Sigmoid colon (tissue), 7 donors: ENCODE measurements around the gene ENPP1. TPM values are rescaled to one million over a fixed set of nuclear protein-coding genes. Genes with fewer than 3 reads are reported as not detected.

Source experiments
- DNase-seq: peaks from one replicate; pipeline ENCODE4 v3.0.0-alpha.2; 2019
- H3K27ac ChIP-seq, 4 donors: fragments of 200-600 bp; sonication (generic); one replicate each; pipeline ENCODE4 v1.5.1; 2016 to 2019; ENCODE audit warnings: mild to moderate bottlenecking in 1 of 4
- H3K27me3 ChIP-seq, 3 donors: fragments of 200-600 bp; sonication (generic); one replicate each; pipeline ENCODE4 v1.5.1; 2019; ENCODE audit warnings: mild to moderate bottlenecking in 1 of 3
- H3K36me3 ChIP-seq, 4 donors: fragments of 200-600 bp; sonication (generic); one replicate each; pipeline ENCODE4 v1.5.1; 2016 to 2019
- H3K4me1 ChIP-seq, 4 donors: fragments of 200-600 bp; sonication (generic); one replicate each; pipeline ENCODE4 v1.5.1; 2017 to 2019
- H3K4me3 ChIP-seq, 4 donors: fragments of 200-600 bp; sonication (generic); one replicate each; pipeline ENCODE4 v1.5.1; 2017 to 2019; ENCODE audit warnings: mild to moderate bottlenecking in 2 of 4, moderate library complexity in 1 of 4
- H3K9me3 ChIP-seq, 4 donors: fragments of 200-600 bp in 3 of 4; sonication (generic) in 3 of 4; one replicate each; pipeline versions ENCODE4 v1.5.1 to v1.6.1; 2013 to 2019
- CTCF ChIP-seq, 4 experiments: fragments of 450-650 bp in 3 of 4; fragments of 200-600 bp in 1 of 4; IDR thresholded peaks; one replicate each; pipeline ENCODE4 v1.5.1; 2016 to 2019; ENCODE audit warnings: antibody characterized with exemption in 4 of 4, mild to moderate bottlenecking in 3 of 4, moderate library complexity in 2 of 4
- EP300 ChIP-seq, 4 donors: sonication (generic); formaldehyde crosslinking; IDR thresholded peaks; one replicate each; pipeline ENCODE4 v1.6.1; 2017; ENCODE audit warnings: antibody characterized with exemption in 4 of 4
- POLR2A ChIP-seq, 2 donors: fragments of 450-650 bp; IDR thresholded peaks; one replicate each; pipeline ENCODE4 v1.6.1; 2016; ENCODE audit warnings: antibody characterized with exemption in 2 of 2, mild to moderate bottlenecking in 2 of 2, moderate library complexity in 2 of 2
- POLR2AphosphoS5 ChIP-seq, 4 donors: sonication (generic); formaldehyde crosslinking; IDR thresholded peaks; one replicate each; pipeline ENCODE4 v1.6.1; 2017; ENCODE audit warnings: antibody characterized with exemption in 4 of 4
- WGBS, 2 donors: extraction: QIAGEN DNeasy Blood & Tissue Kit; methylation state at CpG; one replicate each; pipeline ENCODE4 v1.1.7; 2013; 5-methylcytosine and 5-hydroxymethylcytosine counted together
- intact Hi-C: fragments of 100-400 bp; cut with DNase I; formaldehyde crosslinking; loops from one replicate; pipeline ENCODE4 v1.15.1; 2023
- polyA plus RNA-seq, 3 donors: library from polyadenylated mRNA; stranded (reverse); fragments of 200-250 nt; gene quantifications; one replicate each; pipeline ENCODE4 v1.2.3, GENCODE V29; 2013
- total RNA-seq, 4 donors: library from RNA; depleted of rRNA; stranded (reverse); fragments of >200 nt; gene quantifications; one replicate each; pipeline ENCODE4 v1.1.0, GENCODE V29; 2016
- donor health status: healthy with polysubstance abuse.
- donor health status: Bipolar disorder and iron deficiency.
- donor health status: healthy.

Gene ENPP1
- total and polyA plus RNA-seq, 7 donors, result 1.2 to 7.2 (median 3.6) TPM

- no peak overlapping the region for H3K4me3 ChIP-seq
- no peak for DNase-seq
- WGBS, 2 donors, result 39 to 46% methylated on average over 1 of the region's 1 CpG
- no peaks in the 10 kb centered on the region for H3K4me1 ChIP-seq
- H3K27ac ChIP-seq, result no peak overlapping the region
- no peaks in the 10 kb centered on the region for H3K9me3 ChIP-seq
- H3K36me3 ChIP-seq, result no peaks in the 10 kb centered on the region
- TF ChIP-seq POLR2A (IDR thresholded peaks at IDR 0.05), result no peak
- TF ChIP-seq EP300 (IDR thresholded peaks at IDR 0.05), result no peak
- TF ChIP-seq POLR2AphosphoS5 (IDR thresholded peaks at IDR 0.05), result no peak
- TF ChIP-seq CTCF (IDR thresholded peaks at IDR 0.05), result no peak
- intact Hi-C loops, result no loop called here
- H3K27me3 ChIP-seq, result no peaks in the 10 kb centered on the region
Observed at GRCh38 chr6:131763749-131764148, 44.1 kb upstream of the ENPP1 start.

- intact Hi-C loops, result no loop called here
- no peaks in the 10 kb centered on the region for H3K36me3 ChIP-seq
- TF ChIP-seq EP300 (IDR thresholded peaks at IDR 0.05) (no peak), POLR2AphosphoS5 (IDR thresholded peaks at IDR 0.05) (no peak), POLR2A (IDR thresholded peaks at IDR 0.05) (no peak)
- 90 to 93% methylated on average over 4 of the region's 4 CpGs for WGBS, 2 donors
- H3K4me3 ChIP-seq, result no peak overlapping the region
- H3K27ac ChIP-seq, result no peak overlapping the region
- H3K27me3 ChIP-seq, result no peaks in the 10 kb centered on the region
- H3K4me1 ChIP-seq, result no peaks in the 10 kb centered on the region
- no peaks in the 10 kb centered on the region for H3K9me3 ChIP-seq
- no peak for DNase-seq
Observed at GRCh38 chr6:131764350-131764749, 43.5 kb upstream of the ENPP1 start.

- intact Hi-C loops, result no loop called here
- Histone ChIP-seq H3K9me3 (no peaks in the 10 kb centered on the region), H3K27ac (no peak overlapping the region), H3K36me3 (no peaks in the 10 kb centered on the region), H3K4me1 (no peaks in the 10 kb centered on the region), H3K4me3 (no peak overlapping the region), H3K27me3 (no peaks in the 10 kb centered on the region)
- DNase-seq, result no peak
- 79 to 84% methylated on average over 9 of the region's 9 CpGs for WGBS, 2 donors
- no peak for TF ChIP-seq POLR2A (IDR thresholded peaks at IDR 0.05)
Observed at GRCh38 chr6:131765081-131765803, 42.6 kb upstream of the ENPP1 start.

GRCh38 chr6:131765804-131766135, 42.0 kb upstream of the ENPP1 start:
- 76 to 92% methylated on average over 4 of the region's 4 CpGs for WGBS, 2 donors
- no peak overlapping the region for H3K27ac ChIP-seq

GRCh38 chr6:131766631-131767030, 41.2 kb upstream of the ENPP1 start:
- no peaks in the 10 kb centered on the region for H3K4me1 ChIP-seq
- intact Hi-C loops, result no loop called here
- H3K9me3 ChIP-seq, result no peaks in the 10 kb centered on the region
- H3K27me3 ChIP-seq, result no peaks in the 10 kb centered on the region
- H3K27ac ChIP-seq, result no peak overlapping the region
- no peaks in the 10 kb centered on the region for H3K36me3 ChIP-seq
- TF ChIP-seq POLR2A (IDR thresholded peaks at IDR 0.05) (no peak), EP300 (IDR thresholded peaks at IDR 0.05) (no peak), POLR2AphosphoS5 (IDR thresholded peaks at IDR 0.05) (no peak)
- no peak for DNase-seq
- 81 to 82% methylated on average over 2 of the region's 2 CpGs for WGBS, 2 donors
- H3K4me3 ChIP-seq, result no peak overlapping the region

More at GRCh38 chr6:131765804-131766135, 42.0 kb upstream of the ENPP1 start:
- Histone ChIP-seq H3K4me1 (no peaks in the 10 kb centered on the region), H3K36me3 (no peaks in the 10 kb centered on the region), H3K27me3 (no peaks in the 10 kb centered on the region), H3K4me3 (no peak overlapping the region), H3K9me3 (no peaks in the 10 kb centered on the region)
- no peak for DNase-seq
- TF ChIP-seq CTCF (IDR thresholded peaks at IDR 0.05), result no peak
- no peak for TF ChIP-seq POLR2A (IDR thresholded peaks at IDR 0.05)
- TF ChIP-seq EP300 (IDR thresholded peaks at IDR 0.05), result no peak
- TF ChIP-seq POLR2AphosphoS5 (IDR thresholded peaks at IDR 0.05), result no peak
- intact Hi-C loops, result no loop called here

- 93 to 94% methylated on average over 1 of the region's 1 CpG for WGBS, 2 donors
- no peaks in the 10 kb centered on the region for H3K27me3 ChIP-seq
- no peak overlapping the region for H3K27ac ChIP-seq
- no peaks in the 10 kb centered on the region for H3K9me3 ChIP-seq
- intact Hi-C loops, result no loop called here
- no peaks in the 10 kb centered on the region for H3K4me1 ChIP-seq
- H3K36me3 ChIP-seq, result no peaks in the 10 kb centered on the region
- no peak overlapping the region for H3K4me3 ChIP-seq
- TF ChIP-seq POLR2AphosphoS5 (IDR thresholded peaks at IDR 0.05) (no peak), POLR2A (IDR thresholded peaks at IDR 0.05) (no peak)
- DNase-seq, result no peak
Observed at GRCh38 chr6:131768964-131769363, 38.9 kb upstream of the ENPP1 start.
